GM18909 (cell line): ENCODE data around the gene DFFA.
"Not testable (repeated sequence)": the region's sequence is repeated elsewhere in the genome, so short reads cannot be mapped to it uniquely, and the experiment has no call there.

Experiments used
- ATAC-seq: cut with Tn5 transposase; IDR thresholded peaks from one replicate; pipeline ENCODE4 v1.9.1; 2021; ENCODE audit warnings: mild to moderate bottlenecking; ENCODE audit not compliant: unreplicated experiment, poor library complexity

DFFA gene

DNA sequence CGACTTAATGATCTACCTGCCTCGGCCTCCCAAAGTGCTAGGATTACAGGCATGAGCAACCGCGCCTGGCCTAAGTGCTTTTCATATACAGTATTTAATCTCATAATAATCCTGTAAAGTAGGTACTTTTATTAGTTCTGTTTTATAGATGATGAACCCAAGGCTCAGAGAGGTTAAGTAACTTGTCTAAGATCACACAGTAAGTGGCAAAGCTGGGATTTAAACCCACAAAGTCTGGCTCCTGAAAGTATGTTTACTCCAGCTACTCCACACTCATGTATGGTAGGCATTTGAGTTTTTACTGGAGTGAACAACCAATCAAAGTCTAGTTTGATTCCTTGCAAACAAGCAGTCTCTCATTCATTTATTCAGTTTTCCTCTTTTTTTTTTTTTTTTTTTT lies 2.3 kb downstream of the DFFA start:
- ATAC-seq = no peak

DNA sequence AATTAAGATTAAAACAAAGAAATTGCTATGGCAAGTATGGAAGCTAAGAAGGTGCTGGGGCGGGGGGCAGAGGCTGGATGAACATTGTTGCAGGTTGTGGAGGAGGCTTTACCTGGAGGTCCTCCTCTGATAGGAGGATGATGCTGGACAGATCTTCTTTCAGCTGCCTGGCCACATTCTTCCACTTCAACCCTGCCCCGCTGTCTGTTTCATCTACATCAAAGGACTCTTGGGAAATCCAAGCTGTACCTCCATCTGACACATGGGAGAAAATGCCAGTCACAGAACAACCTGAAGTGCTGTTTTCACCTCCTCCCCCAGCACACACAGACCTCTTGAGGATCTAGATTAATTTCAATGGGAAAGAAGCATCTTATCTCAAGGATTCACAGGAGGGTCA lies 5.3 kb downstream of the DFFA start:
- no peak for ATAC-seq

- no peak for ATAC-seq
Observed at GRCh38 chr1:10459184-10459583, 13.1 kb downstream of the DFFA start.

DNA sequence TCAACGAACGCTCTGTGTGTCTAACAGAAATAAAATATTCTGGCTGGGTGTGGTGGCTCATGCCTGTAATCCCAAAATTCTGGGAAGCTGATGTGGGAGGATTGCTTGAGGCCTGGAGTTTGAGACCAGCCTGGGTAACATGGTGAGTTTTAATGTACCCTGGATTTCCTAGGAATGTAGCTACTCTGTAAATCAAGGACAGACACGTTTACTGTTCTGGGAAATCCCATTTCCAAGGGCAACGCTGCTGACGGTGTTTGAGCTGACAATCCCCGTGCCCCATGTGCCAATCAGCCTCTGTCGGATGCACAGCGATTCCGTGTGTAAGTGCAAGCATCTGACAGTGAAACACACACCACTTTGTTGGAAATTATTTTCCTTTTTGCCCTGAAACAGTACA lies 14.5 kb downstream of the DFFA start:
- ATAC-seq = no peak

DNA sequence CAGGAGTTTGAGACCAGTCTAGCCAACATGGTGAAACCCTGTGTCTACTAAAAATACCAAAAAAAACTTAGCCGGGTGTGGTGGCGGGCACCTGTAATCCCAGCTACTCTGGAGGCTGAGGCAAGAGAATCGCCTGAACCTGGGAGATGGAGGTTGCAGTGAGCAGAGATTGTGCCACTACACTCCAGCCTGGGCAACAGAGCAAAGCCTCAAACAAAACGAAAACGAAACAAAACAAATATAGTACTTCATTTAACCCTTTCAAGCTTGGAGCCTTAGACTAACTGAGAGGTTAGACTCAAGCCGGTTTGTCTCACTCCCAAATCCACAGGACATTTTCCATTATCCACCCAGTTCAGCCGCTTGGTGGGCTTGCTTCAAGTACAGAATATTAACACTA lies 14.9 kb downstream of the DFFA start:
- not testable (repeated sequence) for ATAC-seq

GRCh38 chr1:10456661-10457060 lies 15.7 kb downstream of the DFFA start:
- no peak for ATAC-seq

- no peak for ATAC-seq
Observed at GRCh38 chr1:10456048-10456447, 16.3 kb downstream of the DFFA start.

DNA sequence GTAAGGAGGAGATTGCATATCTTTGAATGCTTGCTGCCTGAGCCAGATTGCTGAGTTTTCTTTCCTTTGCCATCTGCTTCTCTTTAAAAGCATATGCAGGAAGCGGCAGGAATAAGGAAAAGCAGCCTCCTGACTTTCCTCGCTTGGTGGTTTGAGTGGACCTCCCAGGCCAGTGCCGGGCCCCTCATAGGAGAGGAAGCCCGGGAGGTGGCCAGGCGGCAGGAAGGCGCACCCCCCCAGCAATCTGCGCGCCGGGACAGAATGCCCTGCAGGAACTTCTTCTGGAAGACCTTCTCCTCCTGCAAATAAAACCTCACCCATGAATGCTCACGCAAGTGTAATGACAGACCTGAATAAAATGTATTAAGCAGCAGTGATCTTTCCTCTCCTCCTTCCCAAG lies 21.0 kb downstream of the DFFA start:
- ATAC-seq = no peak

DNA sequence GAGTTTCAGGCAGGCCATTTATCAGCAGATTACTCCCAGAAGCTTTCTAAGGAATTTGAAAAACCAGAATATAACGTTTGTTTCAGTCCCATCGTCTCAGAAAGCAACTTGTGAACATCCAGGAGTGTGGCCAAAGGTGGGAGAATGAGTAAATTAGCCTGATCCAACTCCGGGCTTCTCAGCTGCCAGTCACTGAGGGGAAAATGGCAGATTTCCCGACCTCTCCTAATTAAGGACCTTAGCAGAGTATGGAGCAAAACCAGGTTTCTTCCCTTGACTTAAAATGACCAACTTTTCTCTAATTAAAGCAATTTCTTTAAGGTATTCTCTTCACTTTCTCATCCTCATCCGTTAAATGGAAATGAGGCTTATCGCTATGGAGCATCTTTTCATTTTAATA lies 21.5 kb downstream of the DFFA start:
- no peak for ATAC-seq

DNA sequence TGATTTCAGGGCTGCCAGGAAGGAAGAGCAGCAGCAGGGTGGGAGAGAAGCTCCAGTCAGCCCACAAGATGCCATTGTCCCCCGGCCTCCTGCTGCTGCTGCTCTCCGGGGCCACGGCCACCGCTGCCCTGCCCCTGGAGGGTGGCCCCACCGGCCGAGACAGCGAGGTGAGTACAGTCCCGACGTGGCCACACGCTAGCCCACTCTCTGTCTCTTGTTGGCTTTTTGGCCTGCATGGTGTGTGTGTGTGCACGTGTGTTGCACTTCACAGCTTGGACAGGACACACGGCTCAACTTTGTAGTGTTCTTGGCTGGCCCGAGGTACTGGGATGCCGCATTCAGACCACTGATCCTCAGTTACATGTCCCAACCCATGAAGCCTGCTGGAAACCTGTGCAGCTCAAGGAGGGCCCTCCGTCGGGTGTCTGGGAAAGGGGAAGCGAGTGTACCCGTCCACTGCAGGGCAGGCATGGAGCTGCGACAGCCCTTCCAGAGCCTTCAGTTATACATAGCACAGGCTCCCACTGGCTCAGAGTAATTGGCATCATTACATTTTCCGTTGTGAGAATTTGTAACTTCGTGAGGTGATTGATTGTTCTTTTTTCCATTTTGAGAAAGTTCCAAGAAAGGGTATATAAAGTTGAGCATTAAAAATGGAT lies 22.0 kb downstream of the DFFA start:
- no peak for ATAC-seq

DNA sequence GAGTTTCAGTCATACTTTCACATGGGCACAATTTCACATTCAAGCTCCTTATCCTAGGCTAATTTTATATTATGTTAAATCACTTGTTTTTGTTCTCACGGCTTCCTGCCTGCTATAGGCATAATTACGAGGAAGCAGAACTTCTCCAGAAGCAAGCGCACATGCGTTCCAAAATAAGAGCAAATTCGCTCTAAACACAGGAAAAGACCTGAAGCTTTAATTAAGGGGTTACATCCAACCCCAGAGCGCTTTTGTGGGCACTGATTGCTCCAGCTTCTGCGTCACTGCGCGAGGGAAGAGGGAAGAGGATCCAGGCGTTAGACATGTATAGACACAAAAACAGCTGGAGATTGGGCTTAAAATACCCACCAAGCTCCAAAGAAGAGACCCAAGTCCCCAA lies 22.6 kb downstream of the DFFA start, which contains the start of gene CORT:
Gene CORT, plus strand, starts transcription at position 281 of the 400 bp plus-strand sequence. CDS start 193 bp downstream, outside the sequence.
- ATAC-seq = no peak

- no peak for ATAC-seq
Observed at GRCh38 chr1:10446790-10447422, 25.4 kb downstream of the DFFA start.

- no peak for ATAC-seq
Observed at GRCh38 chr1:10444795-10445397, 27.4 kb downstream of the DFFA start.

DNA sequence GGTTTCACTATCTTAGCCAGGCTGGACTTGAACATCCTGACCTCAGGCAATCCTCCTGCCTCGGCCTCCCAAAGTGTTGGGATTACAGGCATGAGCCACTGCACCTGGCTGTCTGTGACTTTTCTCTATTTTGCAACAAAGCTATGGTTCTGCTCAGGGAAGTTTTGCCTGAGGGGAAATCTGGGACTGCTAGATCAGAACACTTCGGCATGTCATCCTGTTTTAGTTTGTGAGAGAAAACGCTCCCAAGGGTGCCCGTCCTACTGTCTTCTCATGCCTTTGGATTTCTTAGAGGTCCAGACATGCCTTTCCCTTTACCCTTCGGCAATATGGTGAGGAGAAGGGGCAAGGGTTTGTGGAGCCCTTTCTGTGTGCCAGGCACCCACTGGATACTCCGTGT lies 28.1 kb downstream of the DFFA start:
- ATAC-seq = no peak

GRCh38 chr1:10440794-10441193 lies 31.5 kb downstream of the DFFA start:
- ATAC-seq = no peak

- no peak for ATAC-seq
Observed at GRCh38 chr1:10440305-10440704, 32.0 kb downstream of the DFFA start.

DNA sequence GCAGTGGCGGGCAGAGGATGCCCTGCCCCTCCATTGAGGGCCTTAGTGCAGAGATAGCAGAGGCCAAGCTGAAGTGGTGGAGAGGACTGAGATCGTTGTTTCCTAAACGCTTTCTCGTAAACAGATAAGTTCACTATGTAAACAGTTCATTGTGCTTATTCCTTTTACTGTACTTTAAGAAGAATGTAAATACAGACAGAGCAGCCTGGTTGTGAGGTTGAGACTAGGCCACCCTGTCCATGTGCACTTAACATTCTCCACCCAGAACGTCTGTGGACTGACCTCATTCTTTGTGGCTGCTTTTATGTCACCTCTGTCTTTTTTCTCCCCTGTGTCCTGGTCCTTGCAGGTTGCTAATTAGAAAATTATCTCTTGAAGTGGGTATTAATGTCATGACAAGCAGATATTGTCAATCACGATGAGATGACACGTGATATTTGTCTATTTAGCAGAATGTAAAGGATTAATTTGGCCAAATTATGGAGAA lies 33.6 kb downstream of the DFFA start:
- no peak for ATAC-seq

DNA sequence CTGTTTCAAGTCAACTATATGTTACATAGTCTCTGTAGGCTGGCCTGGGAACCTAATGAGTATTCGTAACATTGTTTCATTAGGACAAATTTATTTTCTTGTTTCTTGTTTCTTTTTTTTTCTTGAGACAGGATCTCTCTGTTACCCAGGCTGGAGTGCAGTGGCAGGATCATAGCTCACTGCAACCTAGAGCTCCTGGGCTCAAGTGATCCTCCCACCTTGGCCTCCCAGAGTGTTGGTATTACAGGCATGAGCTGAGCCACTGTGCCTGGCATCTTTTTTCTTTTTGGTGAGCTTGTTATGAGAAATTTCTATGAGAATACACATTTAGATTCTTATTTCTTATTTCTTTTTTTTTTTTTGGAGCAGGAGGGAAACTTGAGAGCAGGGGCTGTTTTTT lies 35.3 kb downstream of the DFFA start:
- no peak for ATAC-seq

- no peak for ATAC-seq
Observed at GRCh38 chr1:10434590-10434989, 37.7 kb downstream of the DFFA start.

DNA sequence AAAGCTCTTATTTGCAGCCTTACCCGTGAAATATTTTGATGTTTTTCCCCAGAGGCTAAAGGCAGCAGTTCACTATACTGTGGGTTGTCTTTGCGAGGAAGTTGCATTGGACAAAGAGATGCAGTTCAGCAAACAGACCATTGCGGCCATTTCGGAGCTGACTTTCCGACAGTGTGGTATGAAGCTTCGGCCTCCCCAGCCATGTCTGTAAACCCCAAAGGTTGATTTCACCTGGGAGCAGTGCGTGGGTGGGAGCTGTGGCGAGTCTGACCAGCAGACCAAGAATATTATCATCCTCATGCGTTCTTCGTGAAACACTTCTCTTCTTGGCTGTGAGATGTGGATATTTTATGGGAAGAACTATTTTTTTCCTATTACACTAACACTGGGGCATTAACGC lies 38.5 kb downstream of the DFFA start:
- no peak for ATAC-seq

GRCh38 chr1:10432910-10433700 lies 39.2 kb downstream of the DFFA start:
- no peak for ATAC-seq
